GM12872 (cell line): Measurements from ENCODE around the gene CD1D.

Experiments used
- CTCF ChIP-seq: IDR thresholded peaks from 3 replicates; pipeline ENCODE4 v1.5.1; 2011; ENCODE audit warnings: low read depth, mild to moderate bottlenecking, low read length, moderate library complexity; ENCODE audit not compliant: insufficient read depth

The CD1D gene

GRCh38 chr1:158177700-158178450 lies 2.8 kb upstream of the CD1D start:
- TF ChIP-seq CTCF = no peak

GRCh38 chr1:158179301-158180041 lies 1.2 kb upstream of the CD1D start:
- 0 out of 3 replicates have a peak, but pooled peaks have one; percentile 8 for TF ChIP-seq CTCF

GRCh38 chr1:158181577-158181922 lies 855 bp downstream of the CD1D start:
- no peak for TF ChIP-seq CTCF

GRCh38 chr1:158185770-158186169 lies 5.1 kb downstream of the CD1D start:
- no peak for TF ChIP-seq CTCF

GRCh38 chr1:158186180-158186579 lies 5.5 kb downstream of the CD1D start:
- no peak for TF ChIP-seq CTCF

- no peak for TF ChIP-seq CTCF
Measured at GRCh38 chr1:158188611-158189010, 7.9 kb downstream of the CD1D start.

GRCh38 chr1:158189624-158190023 lies 8.9 kb downstream of the CD1D start:
- no peak for TF ChIP-seq CTCF
